IPS-18c (cell line): Measurements from ENCODE around the gene OSGIN1.

Source experiments
- H3K4me3 ChIP-seq: 2 replicates; pipeline ENCODE4 v1.7.0; 2013; ENCODE audit warnings: low read depth, mild to moderate bottlenecking, low read length, moderate library complexity; ENCODE audit not compliant: insufficient read depth
- H3K9me3 ChIP-seq: one replicate; pipeline ENCODE4 v1.6.1; 2013; ENCODE audit warnings: mild to moderate bottlenecking, low read length, moderate library complexity; ENCODE audit not compliant: control insufficient read depth, insufficient read depth

Gene OSGIN1

GRCh38 chr16:83963277-83964119 lies 10.5 kb downstream of the OSGIN1 start:
- Histone ChIP-seq H3K4me3 (no peak overlapping the region), H3K9me3 (no peaks in the 10 kb centered on the region)

GRCh38 chr16:83964684-83965443 lies 11.8 kb downstream of the OSGIN1 start:
- H3K4me3 ChIP-seq, result no peak overlapping the region
- H3K9me3 ChIP-seq, result no peaks in the 10 kb centered on the region

GRCh38 chr16:83965444-83966152 lies 12.6 kb downstream of the OSGIN1 start:
- Histone ChIP-seq H3K9me3 (no peaks in the 10 kb centered on the region), H3K4me3 (no peak overlapping the region)

GRCh38 chr16:83966153-83966696 lies 13.2 kb downstream of the OSGIN1 start:
- Histone ChIP-seq H3K9me3 (no peaks in the 10 kb centered on the region), H3K4me3 (no peak overlapping the region)

- H3K4me3 ChIP-seq, result no peak overlapping the region
- H3K9me3 ChIP-seq, result no peaks in the 10 kb centered on the region
These were observed 14.1 kb downstream of the OSGIN1 start for GRCh38 chr16:83967091-83967490.

GRCh38 chr16:83967838-83968305 lies 14.8 kb downstream of the OSGIN1 start, which contains the start of gene NECAB2:
Gene NECAB2 (plus strand): TSS chr16:83968244. CDS start chr16:83968649, 405 bp downstream.
- no peaks in the 10 kb centered on the region for H3K9me3 ChIP-seq
- H3K4me3 ChIP-seq, result peak within 1 kb of the TSS; percentile 44

- Histone ChIP-seq H3K9me3 (no peaks in the 10 kb centered on the region), H3K4me3 (peak overlapping the region; percentile 44; the same call in 1 of the 2 replicates)
These were observed 15.3 kb downstream of the OSGIN1 start for GRCh38 chr16:83968306-83968851.

GRCh38 chr16:83968891-83969649 lies 16.0 kb downstream of the OSGIN1 start:
- Histone ChIP-seq H3K4me3 (peak overlapping the region; percentile 44), H3K9me3 (no peaks in the 10 kb centered on the region)

- Histone ChIP-seq H3K4me3 (no peak overlapping the region), H3K9me3 (no peaks in the 10 kb centered on the region)
These were observed 16.9 kb downstream of the OSGIN1 start for GRCh38 chr16:83969771-83970429.

- no peaks in the 10 kb centered on the region for H3K9me3 ChIP-seq
- H3K4me3 ChIP-seq, result no peak overlapping the region
These were observed 17.4 kb downstream of the OSGIN1 start for GRCh38 chr16:83970430-83970815.

- no peak overlapping the region for H3K4me3 ChIP-seq
- H3K9me3 ChIP-seq, result no peaks in the 10 kb centered on the region
These were observed 18.4 kb downstream of the OSGIN1 start for GRCh38 chr16:83971165-83972130.

- no peaks in the 10 kb centered on the region for H3K9me3 ChIP-seq
- H3K4me3 ChIP-seq, result no peak overlapping the region
These were observed 19.4 kb downstream of the OSGIN1 start for GRCh38 chr16:83972256-83973008.

- Histone ChIP-seq H3K9me3 (peaks cover 3% of the 10 kb centered on the region), H3K4me3 (no peak overlapping the region)
These were observed 20.0 kb downstream of the OSGIN1 start for GRCh38 chr16:83973077-83973476.

- Histone ChIP-seq H3K4me3 (no peak overlapping the region), H3K9me3 (peaks cover 5% of the 10 kb centered on the region)
These were observed 20.7 kb downstream of the OSGIN1 start for GRCh38 chr16:83973581-83974385.
